ENCODE measurements around the gene MCC.

The MCC gene

DNA sequence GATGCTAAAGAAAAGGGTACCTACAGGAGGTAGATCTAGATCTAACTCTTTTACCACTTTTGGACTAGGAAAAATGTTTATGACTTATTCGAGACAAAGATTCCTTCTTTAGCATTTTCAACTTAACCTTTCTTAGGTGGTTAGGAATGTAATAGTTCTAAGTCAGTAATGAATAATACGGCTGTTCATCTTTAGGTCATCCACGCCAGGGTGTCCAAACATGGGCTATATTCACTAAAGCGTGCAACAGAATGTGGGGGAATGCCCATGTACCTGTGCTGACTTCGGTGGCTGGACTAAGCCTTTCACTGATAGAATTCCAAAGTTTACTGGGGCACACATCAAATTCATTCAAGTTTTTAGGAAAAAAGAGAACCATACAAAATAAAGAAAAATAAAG, 218.2 kb downstream of the MCC start:
- DNase-seq (ENCODE audit: low read depth): no peak

GRCh38 chr5:113269023-113269997, 218.9 kb downstream of the MCC start:
- no peak for DNase-seq (ENCODE audit: low read depth)

DNA sequence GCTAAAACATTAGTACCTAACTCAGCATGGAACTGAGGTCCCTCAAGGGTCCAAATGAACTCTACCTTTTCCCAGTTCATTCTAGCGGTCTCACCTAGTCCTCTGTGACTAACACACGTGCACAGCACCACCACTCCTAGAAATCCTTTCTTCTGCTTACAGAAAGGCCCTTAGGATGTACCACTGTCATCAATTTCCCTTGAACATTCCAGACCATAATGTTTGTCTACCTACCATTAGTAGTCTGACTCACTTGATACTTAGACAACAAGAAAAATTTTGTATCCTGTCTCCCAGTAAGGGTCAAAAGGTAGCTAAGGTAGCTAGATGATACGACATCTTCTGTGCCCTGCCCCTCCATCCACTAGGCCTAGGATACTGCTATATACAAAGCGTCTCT, 220.0 kb downstream of the MCC start:
- DNase-seq (ENCODE audit: low read depth): no peak

- DNase-seq (ENCODE audit: low read depth): no peak
Measured at GRCh38 chr5:113267361-113267900, 220.8 kb downstream of the MCC start.

- no peak for DNase-seq (ENCODE audit: low read depth)
Measured at GRCh38 chr5:113266913-113267227, 221.4 kb downstream of the MCC start.

GRCh38 chr5:113266227-113266912, 221.9 kb downstream of the MCC start:
- no peak for DNase-seq (ENCODE audit: low read depth)

GRCh38 chr5:113265190-113265589, 223.1 kb downstream of the MCC start:
- DNase-seq (ENCODE audit: low read depth): no peak

GRCh38 chr5:113264046-113264445, 224.2 kb downstream of the MCC start:
- no peak for DNase-seq (ENCODE audit: low read depth)

- no peak for DNase-seq (ENCODE audit: low read depth)
Measured at GRCh38 chr5:113263545-113263944, 224.7 kb downstream of the MCC start.

GRCh38 chr5:113262674-113263073, 225.6 kb downstream of the MCC start:
- DNase-seq (ENCODE audit: low read depth): no peak

- no peak for DNase-seq (ENCODE audit: low read depth)
Measured at GRCh38 chr5:113259034-113259433, 229.2 kb downstream of the MCC start.

DNA sequence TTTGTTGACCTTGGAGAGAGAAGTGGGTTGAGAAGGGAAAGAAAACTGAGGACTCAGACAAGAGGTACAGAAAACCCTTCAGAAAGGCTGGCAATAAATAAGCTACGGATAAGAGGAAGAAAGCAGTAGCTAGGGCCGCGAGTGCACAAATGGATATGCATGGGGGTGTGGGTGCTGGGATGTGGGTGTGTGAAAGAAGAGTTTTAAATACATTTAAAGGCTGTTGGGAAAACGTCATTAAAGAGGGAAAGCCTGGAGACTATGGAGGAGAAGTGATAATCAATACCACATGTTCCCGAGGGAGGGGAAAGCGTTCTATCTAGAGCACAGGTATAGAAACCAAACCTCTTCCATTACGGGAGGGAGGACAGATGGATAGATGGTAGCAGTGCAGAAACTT, 230.7 kb downstream of the MCC start:
- DNase-seq (ENCODE audit: low read depth): no peak

- no peak for DNase-seq (ENCODE audit: low read depth)
Measured at GRCh38 chr5:113256671-113257452, 231.4 kb downstream of the MCC start.

- no peak for DNase-seq (ENCODE audit: low read depth)
Measured at GRCh38 chr5:113255579-113256386, 232.5 kb downstream of the MCC start.

DNA sequence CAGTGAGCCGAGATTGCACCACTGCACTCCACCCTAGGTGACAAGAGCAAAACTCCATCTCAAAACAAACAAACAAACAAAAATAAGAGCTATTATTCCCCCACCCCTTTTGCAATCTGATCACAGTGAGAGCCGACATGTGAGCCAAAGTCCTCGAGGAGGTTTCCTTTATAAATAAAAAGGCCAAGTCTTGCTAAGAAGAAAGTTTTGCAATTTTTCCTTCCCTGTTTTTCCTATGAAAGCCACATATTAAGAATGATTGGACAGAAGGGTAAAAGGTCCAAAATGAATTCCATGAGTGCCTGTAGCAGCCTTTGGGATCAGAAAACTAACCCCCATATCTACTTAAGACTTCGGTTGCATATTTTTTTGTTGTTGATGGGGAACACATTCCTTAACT, 233.1 kb downstream of the MCC start:
- DNase-seq (ENCODE audit: low read depth): no peak

- no peak for DNase-seq (ENCODE audit: low read depth)
Measured at GRCh38 chr5:113253037-113253436, 235.2 kb downstream of the MCC start.

DNA sequence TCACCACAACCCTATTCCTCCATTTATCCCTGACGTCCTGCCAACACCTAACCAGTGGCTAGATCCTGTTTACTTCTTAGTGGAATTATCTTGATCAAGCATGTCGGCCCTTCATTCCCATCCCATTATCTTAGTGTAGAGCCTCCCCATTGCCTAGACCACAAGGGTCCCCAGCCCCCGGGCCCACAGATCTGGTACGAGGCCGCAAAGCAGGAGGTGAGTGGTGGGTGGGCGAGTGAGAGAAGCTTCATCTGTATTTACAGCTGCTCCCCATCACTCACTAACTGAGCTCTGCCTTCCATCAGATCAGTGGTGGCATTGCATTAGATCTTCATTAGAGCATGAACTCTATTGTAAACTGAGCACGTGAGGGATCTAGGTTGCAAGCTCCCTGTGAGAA, 236.2 kb downstream of the MCC start:
- DNase-seq (ENCODE audit: low read depth): no peak

- no peak for DNase-seq (ENCODE audit: low read depth)
Measured at GRCh38 chr5:113250341-113250953, 237.8 kb downstream of the MCC start.

DNA sequence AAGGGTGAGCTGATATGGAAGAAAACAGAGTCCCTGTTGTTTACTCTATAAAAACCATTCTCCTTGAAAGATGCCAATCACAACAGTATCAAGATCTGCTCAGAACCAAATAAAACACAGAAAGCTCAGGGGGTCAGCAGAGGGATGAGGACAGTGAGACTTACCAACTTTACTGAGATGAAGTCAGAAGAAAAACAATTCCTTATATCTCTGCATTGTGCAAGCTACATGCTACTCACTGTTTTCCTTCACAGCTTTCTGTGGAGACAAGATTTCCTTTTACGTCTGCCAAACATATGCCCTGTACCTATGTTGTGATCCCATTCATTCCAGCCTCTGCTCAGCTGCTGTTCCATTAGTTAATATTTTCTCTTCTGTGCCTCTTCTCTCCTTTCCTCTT, 239.0 kb downstream of the MCC start:
- DNase-seq (ENCODE audit: low read depth): no peak

- DNase-seq (ENCODE audit: low read depth): no peak
Measured at GRCh38 chr5:113246361-113246870, 241.8 kb downstream of the MCC start.

All from HS-27A (cell line).